ENCODE results near the gene TROAP. TPM values are rescaled to one million over a fixed set of nuclear protein-coding genes. Genes with fewer than 3 reads are reported as not detected.
A peak's percentile ranks its signal among the peaks of the same experiment; 100 is the strongest.

TROAP gene
- total RNA-seq, 1 experiment from 2014 or later, result 75.3 TPM

DNA sequence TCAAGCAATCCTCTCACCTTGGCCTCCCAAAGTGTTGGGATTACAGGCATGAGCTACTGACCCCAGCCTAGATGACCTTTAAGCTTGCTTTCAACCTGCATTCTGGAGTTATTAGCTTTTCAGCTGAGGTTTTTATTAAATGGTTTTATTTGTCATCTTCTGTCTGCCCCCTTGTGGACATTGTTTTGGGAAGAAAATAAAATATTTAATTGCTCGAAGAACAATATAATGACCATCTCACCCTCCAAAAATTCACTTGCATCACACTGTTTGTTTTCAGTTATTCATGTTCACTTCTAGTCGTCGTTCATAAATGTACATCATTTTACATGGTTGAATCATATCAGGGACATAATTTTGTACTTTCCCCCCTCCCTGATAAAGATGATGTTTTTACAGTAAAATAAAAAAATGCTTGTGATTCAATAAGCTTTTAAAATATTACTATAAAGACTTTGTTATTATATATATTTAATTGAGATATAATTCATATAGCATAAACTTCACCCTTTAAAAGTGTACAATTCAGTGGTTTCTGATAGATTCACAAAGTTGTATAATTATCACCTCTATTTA lies 34.1 kb downstream of the TROAP start:
- H3K56ac ChIP-seq (ENCODE audit: insufficient read length, low read depth, low read length), result no peak overlapping the region
- H4K8ac ChIP-seq (replicated peaks; ENCODE audit: insufficient read length, low read depth, low read length), result no peak overlapping the region
- H4K5ac ChIP-seq (ENCODE audit: insufficient read length, low read depth, low read length), result no peak overlapping the region
- no peak overlapping the region for H3K27ac ChIP-seq (ENCODE audit: insufficient read length, low read depth, low read length)
- H3K27me3 ChIP-seq (ENCODE audit: insufficient read depth, low read length), result no peaks in the 10 kb centered on the region
- peak; percentile 68 for TF ChIP-seq CTCF (conservative IDR thresholded peaks at IDR 0.05)
- H2AK5ac ChIP-seq (ENCODE audit: insufficient read length, low read length), result no peak overlapping the region
- H3K79me2 ChIP-seq (ENCODE audit: insufficient read depth, low read length), result no peaks in the 10 kb centered on the region
- H3K4me1 ChIP-seq (ENCODE audit: insufficient read depth, low read length), result no peaks in the 10 kb centered on the region
- DNase-seq, result no peak
- Mint-ChIP-seq H3K27ac (no peak overlapping the region), H3K4me1 (peaks cover 2% of the 10 kb centered on the region in 2 experiments), H3K27me3 (ENCODE audit: low read depth) (peaks cover 24% of the 10 kb centered on the region), H3K9me3 (no peaks in the 10 kb centered on the region; a peak in 1 of 5 replicates), H3K4me3 (no peak overlapping the region), H3K36me3 (ENCODE audit: insufficient read depth in 1 of 3, low read depth in 3 of 3) (no peaks in the 10 kb centered on the region)
- no peak overlapping the region for H2BK5ac ChIP-seq (ENCODE audit: insufficient read length, low read length)
- no peak overlapping the region for H2BK15ac ChIP-seq (ENCODE audit: low read depth, low read length)
- H2AFZ ChIP-seq (ENCODE audit: low read length), result no peak overlapping the region
- H3K23ac ChIP-seq (ENCODE audit: insufficient read length, low read depth, low read length), result no peak overlapping the region
- no peak overlapping the region for H3T11ph ChIP-seq (ENCODE audit: low read length)
- no peak overlapping the region for H3K4me2 ChIP-seq (ENCODE audit: insufficient read depth, insufficient read length, low read length)
- H3K4ac ChIP-seq (ENCODE audit: low read depth, low read length), result no peak overlapping the region
- no peaks in the 10 kb centered on the region for H3K23me2 ChIP-seq (ENCODE audit: insufficient read length, low read depth, low read length, poor library complexity, severe bottlenecking)
- H2BK20ac ChIP-seq (ENCODE audit: low read depth, low read length, poor library complexity, severe bottlenecking), result no peak overlapping the region
- no peak overlapping the region for H3K18ac ChIP-seq (ENCODE audit: insufficient read length, low read depth, low read length)
- H4K20me1 ChIP-seq (ENCODE audit: control insufficient read depth, insufficient read depth, insufficient read length), result no peaks in the 10 kb centered on the region
- no peak overlapping the region for H2BK120ac ChIP-seq (ENCODE audit: low read depth, low read length, poor library complexity, severe bottlenecking)
- no peak overlapping the region for H3K9ac ChIP-seq (ENCODE audit: extremely low read depth, insufficient read length, low read length)
- H4K91ac ChIP-seq (ENCODE audit: insufficient read length, low read depth, low read length), result no peak overlapping the region
- H3K9me3 ChIP-seq (ENCODE audit: control insufficient read depth, low read depth, low read length), result no peaks in the 10 kb centered on the region
- no peak overlapping the region for H2BK12ac ChIP-seq (ENCODE audit: insufficient read length, low read depth, low read length)
- H3K14ac ChIP-seq (ENCODE audit: insufficient read depth, low read length), result no peak overlapping the region
- WGBS (ENCODE audit: extremely low coverage, insufficient read length, low lambda C conversion rate), result no CpG with 5 or more reads among the region's 3 CpGs
- no peaks in the 10 kb centered on the region for H3K79me1 ChIP-seq (ENCODE audit: insufficient read depth, low read depth, low read length, poor library complexity, severe bottlenecking)

Measured in H9 (cell line).